HEK293T (cell line): ENCODE results near the gene SPTLC2.

Experiments used
- ARNT ChIP-seq: fragments of 450-650 bp; IDR thresholded peaks from 2 replicates; pipeline ENCODE4 v1.6.1; 2017; ENCODE audit warnings: mild to moderate bottlenecking
- ELF4 ChIP-seq: fragments of 450-650 bp; IDR thresholded peaks from 2 replicates; pipeline ENCODE4 v1.6.1; 2017; ENCODE audit warnings: antibody characterized with exemption
- FOXA1 ChIP-seq: fragments of 450-650 bp; IDR thresholded peaks from 2 replicates; pipeline ENCODE4 v1.6.1; 2016; ENCODE audit warnings: mild to moderate bottlenecking
- FOXK2 ChIP-seq: fragments of 450-650 bp; IDR thresholded peaks from 2 replicates; pipeline ENCODE4 v1.6.1; 2016; ENCODE audit warnings: mild to moderate bottlenecking
- FOXM1 ChIP-seq: fragments of 450-650 bp; IDR thresholded peaks from 2 replicates; pipeline ENCODE4 v1.6.1; 2017; ENCODE audit warnings: mild to moderate bottlenecking, borderline replicate concordance
- LEF1 ChIP-seq: fragments of 450-650 bp; IDR thresholded peaks from 2 replicates; pipeline ENCODE4 v1.6.1; 2017; ENCODE audit warnings: mild to moderate bottlenecking, borderline replicate concordance
- PKNOX1 ChIP-seq: fragments of 450-650 bp; IDR thresholded peaks from 2 replicates; pipeline ENCODE4 v1.6.1; 2016
- SUZ12 ChIP-seq: fragments of 450-650 bp; IDR thresholded peaks from 2 replicates; pipeline ENCODE4 v1.6.1; 2016; ENCODE audit warnings: mild to moderate bottlenecking

GRCh38 chr14:77565994-77566305 is 50.5 kb downstream of the SPTLC2 start:
- no peak for TF ChIP-seq FOXM1
- no peak for TF ChIP-seq PKNOX1
- no peak for TF ChIP-seq FOXK2
- TF ChIP-seq LEF1 = no peak
- TF ChIP-seq FOXA1 = no peak
- no peak for TF ChIP-seq ELF4
- no peak for TF ChIP-seq ARNT
- no peak for TF ChIP-seq SUZ12
